K562 (cell line): ENCODE results near the gene PHYKPL. TPM values are rescaled to one million over a fixed set of nuclear protein-coding genes. Genes with fewer than 3 reads are reported as not detected.

ENCODE experiments used
- BRD9 ChIP-seq: fragments of 450-650 bp; IDR thresholded peaks from 2 replicates; pipeline ENCODE4 v1.6.1; 2018; ENCODE audit warnings: low read depth; ENCODE audit not compliant: partially characterized antibody
- BRF1 ChIP-seq: IDR thresholded peaks from 3 replicates; pipeline ENCODE4 v1.6.1; 2011; ENCODE audit warnings: borderline replicate concordance, mild to moderate bottlenecking; ENCODE audit not compliant: insufficient read length; ENCODE audit errors: extremely low read depth
- ELF4 ChIP-seq: fragments of 450-650 bp; formaldehyde crosslinking; IDR thresholded peaks from 2 replicates; pipeline ENCODE4 v1.4.0; 2022; ENCODE audit warnings: missing genetic modification characterization
- MYBL2 ChIP-seq, 2 experiments: fragments of 450-650 bp in 1 of 2; sonication (generic) in 1 of 2; formaldehyde crosslinking in 1 of 2; IDR thresholded peaks; 2 replicates each; pipeline versions ENCODE4 v1.6.1 to v1.8.1; 2017 to 2022; ENCODE audit warnings: borderline replicate concordance in 1 of 2, inconsistent platforms in 1 of 2, low read depth in 1 of 2, mild to moderate bottlenecking in 1 of 2, missing genetic modification reagents in 1 of 2, moderate library complexity in 1 of 2
- NBN ChIP-seq: fragments of 450-650 bp; IDR thresholded peaks from 2 replicates; pipeline ENCODE4 v1.6.1; 2016; ENCODE audit warnings: low read depth, mild to moderate bottlenecking
- NCOA1 ChIP-seq: fragments of 450-650 bp; IDR thresholded peaks from 2 replicates; pipeline ENCODE4 v1.6.1; 2016; ENCODE audit warnings: low read depth
- PHTF2 ChIP-seq: fragments of 250-450 bp; sonication (Bioruptor Pico); IDR thresholded peaks from 2 replicates; pipeline ENCODE4 v1.5.0; 2021; ENCODE audit warnings: mild to moderate bottlenecking
- RBM15 ChIP-seq: fragments of 200-400 bp; formaldehyde crosslinking; IDR thresholded peaks from 2 replicates; pipeline ENCODE4 v1.6.1; 2018; ENCODE audit warnings: mild to moderate bottlenecking, low read length, moderate library complexity; ENCODE audit not compliant: insufficient read depth
- SREBF1 ChIP-seq: fragments of 150-350 bp; IDR thresholded peaks from 2 replicates; pipeline ENCODE4 v1.6.1; 2014; ENCODE audit warnings: antibody characterized with exemption, low read depth, low read length, borderline replicate concordance
- TFAM ChIP-seq: fragments of 250-450 bp; sonication (Bioruptor Pico); conservative IDR thresholded peaks from 2 replicates; pipeline ENCODE4 v1.5.0; 2021; ENCODE audit warnings: mild to moderate bottlenecking, moderate library complexity
- THAP7 ChIP-seq: fragments of 250-450 bp; sonication (Bioruptor Pico); IDR thresholded peaks from 2 replicates; pipeline ENCODE4 v1.5.0; 2021
- ZC3H4 ChIP-seq: sonication (generic); formaldehyde crosslinking; IDR thresholded peaks from 2 replicates; pipeline ENCODE4 v1.9.0; 2021; ENCODE audit warnings: missing genetic modification reagents, borderline replicate concordance
- ZNF282 ChIP-seq: sonication (generic); formaldehyde crosslinking; IDR thresholded peaks from 2 replicates; pipeline ENCODE4 v1.8.1; 2023; ENCODE audit warnings: missing genetic modification reagents
- ZNF384 ChIP-seq: IDR thresholded peaks from 2 replicates; pipeline ENCODE4 v1.6.1; 2012; ENCODE audit warnings: low read depth, low read length, improper control_type of control experiment
- polyA plus RNA-seq, 8 experiments: library from polyadenylated mRNA; depleted of rRNA in 4 of 8; stranded (reverse) in 5 of 8; unstranded in 3 of 8; fragments of >200 nt; fragmentation: Nextera tagmentation in 2 of 8; fragmentation: Illumina TruSeq in 1 of 8; extraction: Ambion mirVana in 2 of 8; extraction: Trizol in 1 of 8; gene quantifications; 2 replicates each; pipeline versions ENCODE4 v1.2.1 to v1.2.3, GENCODE V29; 2011 to 2014; ENCODE audit warnings: inconsistent platforms in 1 of 8, missing spikeins in 1 of 8
- total RNA-seq, 7 experiments: library from RNA; depleted of rRNA in 6 of 7; stranded (reverse); fragments of >200 nt in 6 of 7; fragmentation: Illumina TruSeq in 2 of 7; extraction: Trizol in 2 of 7; gene quantifications; 2 replicates each; pipeline versions ENCODE4 v1.2.1 to v1.2.3, GENCODE V29; 2011 to 2021; ENCODE audit warnings: low replicate concordance in 1 of 7
- TF ChIP-seq, protein P1 (sequence below): fragments of 450-650 bp; IDR thresholded peaks from 2 replicates; pipeline ENCODE4 v1.6.1; 2017; ENCODE audit warnings: antibody characterized with exemption
- TF ChIP-seq, protein P2 (sequence below): sonication (generic); formaldehyde crosslinking; IDR thresholded peaks from 2 replicates; pipeline ENCODE4 v1.8.0; 2023; ENCODE audit warnings: missing genetic modification reagents, mild to moderate bottlenecking, borderline replicate concordance

PHYKPL gene
- total and polyA plus RNA-seq, 9 of the 15 experiments (the other 6 are each of a cell fraction or from before 2014, with no cell fraction given) = 4.7 to 34.7 (median 18.6) TPM

DNA sequence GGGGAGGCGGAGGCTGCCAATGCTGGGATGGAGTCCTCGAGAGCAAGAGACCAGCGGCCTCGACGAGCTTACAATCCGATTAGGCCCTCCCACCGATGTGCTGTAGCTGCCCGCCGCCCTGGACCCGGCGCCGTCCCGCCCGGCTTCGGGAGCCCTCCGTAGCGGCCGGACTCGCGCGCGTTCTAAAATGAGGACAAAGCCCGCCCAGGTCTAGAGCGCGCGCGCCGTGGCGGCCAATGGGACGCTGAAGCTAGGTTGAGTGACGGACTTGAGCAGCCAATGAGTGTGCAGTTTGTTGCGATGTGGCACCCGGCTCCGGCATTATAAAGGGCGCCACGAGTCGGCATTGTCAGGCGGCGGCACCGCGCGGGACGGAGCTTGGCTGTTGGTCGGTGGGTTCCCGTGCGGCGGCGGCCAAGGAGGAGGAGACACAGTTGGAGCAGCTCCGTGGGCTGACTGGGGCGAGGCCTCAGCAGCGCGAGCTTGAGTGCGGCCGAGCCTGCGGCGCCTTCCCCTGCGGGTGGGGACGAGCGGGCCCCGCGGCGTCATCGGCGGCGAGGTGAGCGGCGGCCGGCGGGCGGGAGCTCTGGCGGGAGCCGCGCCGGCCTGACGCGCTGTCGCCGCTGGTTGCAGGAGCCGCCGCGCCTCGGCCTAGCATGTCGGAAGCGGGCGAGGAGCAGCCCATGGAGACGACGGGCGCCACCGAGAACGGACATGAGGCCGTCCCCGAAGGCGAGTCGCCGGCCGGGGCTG lies 28.2 kb downstream of the PHYKPL start, which contains the start of gene HNRNPAB (continued):
- TF ChIP-seq, protein P1, sequence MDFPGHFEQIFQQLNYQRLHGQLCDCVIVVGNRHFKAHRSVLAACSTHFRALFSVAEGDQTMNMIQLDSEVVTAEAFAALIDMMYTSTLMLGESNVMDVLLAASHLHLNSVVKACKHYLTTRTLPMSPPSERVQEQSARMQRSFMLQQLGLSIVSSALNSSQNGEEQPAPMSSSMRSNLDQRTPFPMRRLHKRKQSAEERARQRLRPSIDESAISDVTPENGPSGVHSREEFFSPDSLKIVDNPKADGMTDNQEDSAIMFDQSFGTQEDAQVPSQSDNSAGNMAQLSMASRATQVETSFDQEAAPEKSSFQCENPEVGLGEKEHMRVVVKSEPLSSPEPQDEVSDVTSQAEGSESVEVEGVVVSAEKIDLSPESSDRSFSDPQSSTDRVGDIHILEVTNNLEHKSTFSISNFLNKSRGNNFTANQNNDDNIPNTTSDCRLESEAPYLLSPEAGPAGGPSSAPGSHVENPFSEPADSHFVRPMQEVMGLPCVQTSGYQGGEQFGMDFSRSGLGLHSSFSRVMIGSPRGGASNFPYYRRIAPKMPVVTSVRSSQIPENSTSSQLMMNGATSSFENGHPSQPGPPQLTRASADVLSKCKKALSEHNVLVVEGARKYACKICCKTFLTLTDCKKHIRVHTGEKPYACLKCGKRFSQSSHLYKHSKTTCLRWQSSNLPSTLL = no peak
- TF ChIP-seq ELF4 (CRISPR knock-in tag) = no peak
- TF ChIP-seq ZNF384 = peak; percentile 53; the same call in 1 of the 2 replicates
- TF ChIP-seq ZC3H4 (CRISPR knock-in tag) = no peak; the same call in 1 of the 2 replicates
- TF ChIP-seq, protein P2, sequence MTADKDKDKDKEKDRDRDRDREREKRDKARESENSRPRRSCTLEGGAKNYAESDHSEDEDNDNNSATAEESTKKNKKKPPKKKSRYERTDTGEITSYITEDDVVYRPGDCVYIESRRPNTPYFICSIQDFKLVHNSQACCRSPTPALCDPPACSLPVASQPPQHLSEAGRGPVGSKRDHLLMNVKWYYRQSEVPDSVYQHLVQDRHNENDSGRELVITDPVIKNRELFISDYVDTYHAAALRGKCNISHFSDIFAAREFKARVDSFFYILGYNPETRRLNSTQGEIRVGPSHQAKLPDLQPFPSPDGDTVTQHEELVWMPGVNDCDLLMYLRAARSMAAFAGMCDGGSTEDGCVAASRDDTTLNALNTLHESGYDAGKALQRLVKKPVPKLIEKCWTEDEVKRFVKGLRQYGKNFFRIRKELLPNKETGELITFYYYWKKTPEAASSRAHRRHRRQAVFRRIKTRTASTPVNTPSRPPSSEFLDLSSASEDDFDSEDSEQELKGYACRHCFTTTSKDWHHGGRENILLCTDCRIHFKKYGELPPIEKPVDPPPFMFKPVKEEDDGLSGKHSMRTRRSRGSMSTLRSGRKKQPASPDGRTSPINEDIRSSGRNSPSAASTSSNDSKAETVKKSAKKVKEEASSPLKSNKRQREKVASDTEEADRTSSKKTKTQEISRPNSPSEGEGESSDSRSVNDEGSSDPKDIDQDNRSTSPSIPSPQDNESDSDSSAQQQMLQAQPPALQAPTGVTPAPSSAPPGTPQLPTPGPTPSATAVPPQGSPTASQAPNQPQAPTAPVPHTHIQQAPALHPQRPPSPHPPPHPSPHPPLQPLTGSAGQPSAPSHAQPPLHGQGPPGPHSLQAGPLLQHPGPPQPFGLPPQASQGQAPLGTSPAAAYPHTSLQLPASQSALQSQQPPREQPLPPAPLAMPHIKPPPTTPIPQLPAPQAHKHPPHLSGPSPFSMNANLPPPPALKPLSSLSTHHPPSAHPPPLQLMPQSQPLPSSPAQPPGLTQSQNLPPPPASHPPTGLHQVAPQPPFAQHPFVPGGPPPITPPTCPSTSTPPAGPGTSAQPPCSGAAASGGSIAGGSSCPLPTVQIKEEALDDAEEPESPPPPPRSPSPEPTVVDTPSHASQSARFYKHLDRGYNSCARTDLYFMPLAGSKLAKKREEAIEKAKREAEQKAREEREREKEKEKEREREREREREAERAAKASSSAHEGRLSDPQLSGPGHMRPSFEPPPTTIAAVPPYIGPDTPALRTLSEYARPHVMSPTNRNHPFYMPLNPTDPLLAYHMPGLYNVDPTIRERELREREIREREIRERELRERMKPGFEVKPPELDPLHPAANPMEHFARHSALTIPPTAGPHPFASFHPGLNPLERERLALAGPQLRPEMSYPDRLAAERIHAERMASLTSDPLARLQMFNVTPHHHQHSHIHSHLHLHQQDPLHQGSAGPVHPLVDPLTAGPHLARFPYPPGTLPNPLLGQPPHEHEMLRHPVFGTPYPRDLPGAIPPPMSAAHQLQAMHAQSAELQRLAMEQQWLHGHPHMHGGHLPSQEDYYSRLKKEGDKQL = no peak
- TF ChIP-seq ZNF282 (CRISPR knock-in tag) = no peak
- TF ChIP-seq NBN = no peak
- no peak for TF ChIP-seq BRD9
- no peak for TF ChIP-seq SREBF1
- no peak for TF ChIP-seq THAP7
- no peak for TF ChIP-seq PHTF2 (CRISPR knock-in tag)
- no peak for TF ChIP-seq TFAM (CRISPR knock-in tag)
- 0 out of 2 replicates have a peak, but pooled peaks have one; percentile 64 for TF ChIP-seq RBM15
- TF ChIP-seq BRF1 = no peak
- TF ChIP-seq NCOA1 = no peak
- no peak for TF ChIP-seq MYBL2 (IDR thresholded peaks at IDR 0.05; ENCODE audit: low read depth)
- TF ChIP-seq MYBL2 (CRISPR knock-in tag; IDR thresholded peaks at IDR 0.05; ENCODE audit: borderline replicate concordance) = no peak
